Left lung (tissue), 10 donors: Measurements from ENCODE around the gene LSM11. TPM values are rescaled to one million over a fixed set of nuclear protein-coding genes. Genes with fewer than 3 reads are reported as not detected.
"Not testable (repeated sequence)": the region's sequence is repeated elsewhere in the genome, so short reads cannot be mapped to it uniquely, and the experiment has no call there.

Experiments used
- ATAC-seq: fragments of 200-7000 bp; cut with Tn5 transposase; one replicate; pipeline ENCODE4 v1.9.1; 2020; ENCODE audit warnings: moderate library complexity
- DNase-seq, 4 donors: peaks; one replicate each; pipeline ENCODE4 v3.0.0-alpha.2; 2013 to 2020
- H3K27ac ChIP-seq, 2 donors: fragments of 200-600 bp; sonication (generic) in 1 of 2; one replicate each; pipeline versions ENCODE4 v1.5.0 to v1.8.0; 2020 to 2021
- H3K27me3 ChIP-seq, 2 donors: fragments of 200-600 bp; sonication (generic) in 1 of 2; one replicate each; pipeline versions ENCODE4 v1.5.0 to v1.8.0; 2020 to 2021
- H3K36me3 ChIP-seq, 2 donors: fragments of 200-600 bp; sonication (generic) in 1 of 2; one replicate each; pipeline versions ENCODE4 v1.5.0 to v1.8.0; 2020 to 2021
- H3K4me1 ChIP-seq, 2 donors: fragments of 200-600 bp; one replicate each; pipeline ENCODE4 v1.8.0; 2021
- H3K4me3 ChIP-seq, 2 donors: fragments of 200-600 bp; sonication (generic) in 1 of 2; one replicate each; pipeline versions ENCODE4 v1.5.0 to v1.8.0; 2020 to 2021; ENCODE audit warnings: mild to moderate bottlenecking in 1 of 2
- H3K9me3 ChIP-seq, 2 donors: fragments of 200-600 bp; sonication (generic) in 1 of 2; one replicate each; pipeline versions ENCODE4 v1.5.0 to v1.8.0; 2020 to 2021
- CTCF ChIP-seq, 2 donors: fragments of 200-600 bp; sonication (generic) in 1 of 2; IDR thresholded peaks; one replicate each; pipeline versions ENCODE4 v1.5.0 to v1.8.0; 2021; ENCODE audit warnings: antibody characterized with exemption in 2 of 2
- intact Hi-C, 2 donors: fragments of 100-400 bp; cut with DNase I; formaldehyde crosslinking; loops; one replicate each; pipeline versions ENCODE4 v1.11.2 to v1.14.2; 2022
- polyA plus RNA-seq, 6 donors: library from polyadenylated mRNA; unstranded; fragments of 120-200 nt; gene quantifications; one replicate each; pipeline ENCODE4 v1.2.1, GENCODE V29; 2013; ENCODE audit not compliant: insufficient read length in 6 of 6
- total RNA-seq, 2 donors: library from RNA; stranded (reverse); fragmentation: NEBNext Ultra II Directional; extraction: Animal tissue kit (Norgen Biotek cat#: 25700); gene quantifications; one replicate each; pipeline ENCODE4 v1.2.1, GENCODE V29; 2021
- donor health status: DM: no; HTN: yes; CAD: no.
- donor health status: DM: no; HTN: no; CAD: no.

Gene LSM11
- total and polyA plus RNA-seq, 8 donors: 3.0 to 8.1 (median 7.3) TPM

DNA sequence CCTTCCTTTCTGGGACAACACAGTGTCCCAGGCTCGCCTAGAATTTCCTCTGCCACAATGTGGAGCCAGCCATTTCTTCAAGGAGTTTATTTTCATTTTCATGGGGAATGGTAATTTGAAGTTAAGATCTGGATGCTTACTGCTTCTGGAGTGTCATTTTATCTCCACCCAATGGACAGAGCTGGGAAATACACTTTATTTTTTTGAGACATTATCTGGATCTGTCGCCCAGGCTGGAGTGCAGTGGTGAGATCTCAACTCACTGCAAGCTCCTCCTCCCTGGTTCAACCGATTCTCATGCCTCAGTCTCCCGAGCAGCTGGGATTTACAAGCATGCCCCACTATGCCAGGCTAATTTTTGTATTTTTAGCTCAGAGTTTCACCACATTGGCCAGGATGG is 25.0 kb upstream of the LSM11 start:
- ATAC-seq (peak; percentile 90), DNase-seq (peak in 2 of 4 donors; percentile 40 to 70)
- Histone ChIP-seq H3K27ac (no peak overlapping the region), H3K4me3 (no peak overlapping the region), H3K9me3 (no peaks in the 10 kb centered on the region), H3K27me3 (no peaks in the 10 kb centered on the region), H3K36me3 (no peaks in the 10 kb centered on the region), H3K4me1 (no peaks in the 10 kb centered on the region)
- intact Hi-C loops: loop anchor here in 1 of 2 donors (10.0 kb wide), 1 partner anchor 394 kb away; no protein-coding TSS in a partner anchor
- peak; percentile 36 to 53 for TF ChIP-seq CTCF (IDR thresholded peaks at IDR 0.05)

DNA sequence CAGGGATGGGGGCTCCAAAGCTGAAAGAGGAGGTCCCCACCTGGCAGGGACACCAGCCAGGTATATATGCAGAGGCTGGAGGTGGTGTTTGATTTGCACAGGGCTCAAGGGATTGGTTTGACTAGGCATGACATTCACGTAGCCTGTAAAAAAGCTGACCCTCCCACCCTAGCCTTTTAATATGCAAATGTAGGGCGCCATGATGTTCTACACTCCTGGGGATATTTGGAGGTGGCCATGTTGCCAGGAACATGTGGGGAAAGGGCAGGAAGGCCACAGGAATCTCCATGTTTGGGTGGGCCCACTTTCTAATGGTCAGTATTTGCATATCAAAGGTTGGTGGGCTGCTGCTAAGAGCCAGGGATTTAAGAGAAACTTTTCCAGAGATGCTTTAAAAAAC is 24.3 kb upstream of the LSM11 start:
- Histone ChIP-seq H3K4me1 (no peaks in the 10 kb centered on the region), H3K9me3 (no peaks in the 10 kb centered on the region), H3K4me3 (no peak overlapping the region), H3K36me3 (no peaks in the 10 kb centered on the region), H3K27me3 (no peaks in the 10 kb centered on the region), H3K27ac (no peak overlapping the region)
- ATAC-seq (no peak), DNase-seq (no peak)
- no peak for TF ChIP-seq CTCF (IDR thresholded peaks at IDR 0.05)
- intact Hi-C loops: loop anchor here in 1 of 2 donors (10.0 kb wide), 1 partner anchor 394 kb away; no protein-coding TSS in a partner anchor

GRCh38 chr5:157721159-157721558 is 22.4 kb upstream of the LSM11 start:
- Histone ChIP-seq H3K27ac (no peak overlapping the region), H3K9me3 (no peaks in the 10 kb centered on the region), H3K27me3 (no peaks in the 10 kb centered on the region), H3K4me1 (no peaks in the 10 kb centered on the region), H3K4me3 (no peak overlapping the region), H3K36me3 (no peaks in the 10 kb centered on the region)
- ATAC-seq (no peak), DNase-seq (no peak)
- intact Hi-C loops: no loop called here
- TF ChIP-seq CTCF (IDR thresholded peaks at IDR 0.05): no peak

- DNase-seq, H3K4me1 ChIP-seq, ATAC-seq, H3K27ac ChIP-seq, intact Hi-C loops, H3K36me3 ChIP-seq, H3K27me3 ChIP-seq, H3K9me3 ChIP-seq, H3K4me3 ChIP-seq: not testable (repeated sequence)
Observed at GRCh38 chr5:157722895-157723294, 20.6 kb upstream of the LSM11 start.

GRCh38 chr5:157726607-157727006 is 16.9 kb upstream of the LSM11 start:
- H3K4me3 ChIP-seq, intact Hi-C loops, H3K36me3 ChIP-seq, H3K27me3 ChIP-seq, DNase-seq, H3K4me1 ChIP-seq, ATAC-seq, H3K9me3 ChIP-seq, H3K27ac ChIP-seq: not testable (repeated sequence)

GRCh38 chr5:157727858-157728257 is 15.7 kb upstream of the LSM11 start:
- DNase-seq, H3K4me3 ChIP-seq, H3K27me3 ChIP-seq, ATAC-seq, intact Hi-C loops, H3K36me3 ChIP-seq, H3K27ac ChIP-seq, H3K9me3 ChIP-seq: not testable (repeated sequence)
- peaks cover 2 to 15% of the 10 kb centered on the region in 2 donors for H3K4me1 ChIP-seq

- Histone ChIP-seq H3K4me1 (peaks cover 2 to 15% of the 10 kb centered on the region in 2 donors), H3K36me3 (peaks cover 0 to 15% of the 10 kb centered on the region in 2 donors), H3K9me3 (no peaks in the 10 kb centered on the region), H3K27ac (no peak overlapping the region), H3K4me3 (no peak overlapping the region), H3K27me3 (no peaks in the 10 kb centered on the region)
- DNase-seq (no peak), ATAC-seq (no peak)
- intact Hi-C loops: no loop called here
- no peak for TF ChIP-seq CTCF (IDR thresholded peaks at IDR 0.05)
Observed at GRCh38 chr5:157729858-157730257, 13.7 kb upstream of the LSM11 start.
